Stimulated activated CD4-positive, alpha-beta T cell treated with anti-CD3 and anti-CD28 coated beads, Interleukin-15, amount 100 ng/mL, for 24 hours (primary cell): ENCODE data around the gene NHEJ1.

Experiments
- DNase-seq: peaks from one replicate; pipeline ENCODE4 v3.0.0-alpha.2; 2020

The NHEJ1 gene

GRCh38 chr2:219084791-219085190 is 75.8 kb downstream of the NHEJ1 start:
- DNase-seq, result no peak

GRCh38 chr2:219082332-219082958 is 78.2 kb downstream of the NHEJ1 start:
- no peak for DNase-seq

GRCh38 chr2:219081701-219082331 is 78.8 kb downstream of the NHEJ1 start:
- no peak for DNase-seq

- DNase-seq, result no peak
Observed at GRCh38 chr2:219081096-219081495, 79.5 kb downstream of the NHEJ1 start.

GRCh38 chr2:219079417-219079816 is 81.2 kb downstream of the NHEJ1 start:
- DNase-seq, result no peak

GRCh38 chr2:219078951-219079350 is 81.7 kb downstream of the NHEJ1 start:
- DNase-seq, result no peak

GRCh38 chr2:219078126-219078525 is 82.5 kb downstream of the NHEJ1 start:
- no peak for DNase-seq

- no peak for DNase-seq
Observed at GRCh38 chr2:219076253-219076652, 84.4 kb downstream of the NHEJ1 start.

- peak; percentile 21 for DNase-seq
Observed at GRCh38 chr2:219073413-219074129, 87.0 kb downstream of the NHEJ1 start.

- no peak for DNase-seq
Observed at GRCh38 chr2:219072741-219073250, 87.8 kb downstream of the NHEJ1 start.

GRCh38 chr2:219071131-219071816 is 89.3 kb downstream of the NHEJ1 start:
- DNase-seq, result no peak

GRCh38 chr2:219065484-219065883 is 95.1 kb downstream of the NHEJ1 start:
- DNase-seq, result no peak

GRCh38 chr2:219062081-219062480 is 98.5 kb downstream of the NHEJ1 start:
- no peak for DNase-seq

- DNase-seq, result peak; percentile 28
Observed at GRCh38 chr2:219060821-219061791, 99.5 kb downstream of the NHEJ1 start, which contains the start of gene IHH. Gene IHH, minus strand, starts transcription at chr2:219060921. Its CDS starts 454 bp downstream, at chr2:219060467.

- peak; percentile 28 for DNase-seq
Observed at GRCh38 chr2:219059725-219060682, 100.6 kb downstream of the NHEJ1 start.

- peak; percentile 9 for DNase-seq
Observed at GRCh38 chr2:219059375-219059724, 101.3 kb downstream of the NHEJ1 start.

GRCh38 chr2:219058541-219059374 is 101.9 kb downstream of the NHEJ1 start:
- peak; percentile 15 for DNase-seq

- DNase-seq, result peak; percentile 86
Observed at GRCh38 chr2:219057709-219058540, 102.7 kb downstream of the NHEJ1 start.
